ENCODE data around the gene S100Z. TPM values are rescaled to one million over a fixed set of nuclear protein-coding genes. Genes with fewer than 3 reads are reported as not detected.

Gene S100Z
- total RNA-seq, 2 donors from 2014 or later = not detected

GRCh38 chr5:76805821-76806505, 43.9 kb upstream of the S100Z start:
- TF ChIP-seq CTCF (IDR thresholded peaks at IDR 0.05) = no peak
- Histone ChIP-seq H3K36me3 (no peaks in the 10 kb centered on the region), H3K9me3 (no peaks in the 10 kb centered on the region), H3K27ac (no peak overlapping the region), H3K27me3 (no peaks in the 10 kb centered on the region), H3K9ac (ENCODE audit: low read depth in 2 of 2, low read length in 2 of 2) (no peak overlapping the region), H3K4me1 (no peaks in the 10 kb centered on the region), H3K4me3 (no peak overlapping the region)
- intact Hi-C loops (cut with DNase I) = no loop called here
- DNase-seq = no peak

- Histone ChIP-seq H3K9ac (ENCODE audit: low read depth in 2 of 2, low read length in 2 of 2) (no peak overlapping the region), H3K36me3 (no peaks in the 10 kb centered on the region), H3K27me3 (no peaks in the 10 kb centered on the region), H3K4me3 (no peak overlapping the region), H3K9me3 (no peaks in the 10 kb centered on the region), H3K4me1 (no peaks in the 10 kb centered on the region), H3K27ac (no peak overlapping the region)
- TF ChIP-seq CTCF (IDR thresholded peaks at IDR 0.05) = no peak
- no peak for DNase-seq
- intact Hi-C loops (cut with DNase I) = no loop called here
Measured at GRCh38 chr5:76807296-76807695, 42.5 kb upstream of the S100Z start.

GRCh38 chr5:76808141-76808691, 41.6 kb upstream of the S100Z start:
- H3K9ac ChIP-seq (ENCODE audit: low read depth in 2 of 2, low read length in 2 of 2) = no peak overlapping the region
- H3K4me1 ChIP-seq = no peaks in the 10 kb centered on the region
- H3K27ac ChIP-seq = no peak overlapping the region
- no peaks in the 10 kb centered on the region for H3K36me3 ChIP-seq
- intact Hi-C loops (cut with DNase I) = no loop called here
- no peaks in the 10 kb centered on the region for H3K27me3 ChIP-seq
- no peak for DNase-seq
- no peak overlapping the region for H3K4me3 ChIP-seq
- no peak for TF ChIP-seq CTCF (IDR thresholded peaks at IDR 0.05)
- no peaks in the 10 kb centered on the region for H3K9me3 ChIP-seq

- no peaks in the 10 kb centered on the region for H3K36me3 ChIP-seq
- intact Hi-C loops (cut with DNase I) = no loop called here
- H3K9me3 ChIP-seq = no peaks in the 10 kb centered on the region
- H3K9ac ChIP-seq (ENCODE audit: low read depth in 2 of 2, low read length in 2 of 2) = no peak overlapping the region
- no peak for TF ChIP-seq CTCF (IDR thresholded peaks at IDR 0.05)
- no peaks in the 10 kb centered on the region for H3K27me3 ChIP-seq
- no peaks in the 10 kb centered on the region for H3K4me1 ChIP-seq
- no peak overlapping the region for H3K27ac ChIP-seq
- no peak overlapping the region for H3K4me3 ChIP-seq
- no peak for DNase-seq
Measured at GRCh38 chr5:76809141-76809540, 40.7 kb upstream of the S100Z start.

- Histone ChIP-seq H3K36me3 (no peaks in the 10 kb centered on the region), H3K9ac (ENCODE audit: low read depth in 2 of 2, low read length in 2 of 2) (no peak overlapping the region), H3K4me1 (no peaks in the 10 kb centered on the region), H3K27me3 (no peaks in the 10 kb centered on the region), H3K4me3 (no peak overlapping the region), H3K9me3 (no peaks in the 10 kb centered on the region), H3K27ac (no peak overlapping the region)
- no peak for DNase-seq
- intact Hi-C loops (cut with DNase I) = no loop called here
- TF ChIP-seq CTCF (IDR thresholded peaks at IDR 0.05) = no peak
Measured at GRCh38 chr5:76810236-76810635, 39.6 kb upstream of the S100Z start.
